DMS79 treated with DMSO at 0.1 percent for 48 hours (cell line): Measurements from ENCODE around the gene RPS19BP1.

Experiments used
- DNase-seq: peaks from one replicate; lab custom pipeline; 2025; lab: John Stamatoyannopoulos, UW

Gene RPS19BP1

GRCh38 chr22:39490135-39490798 lies 42.3 kb downstream of the RPS19BP1 start:
- no peak for DNase-seq

GRCh38 chr22:39489094-39490068 lies 43.2 kb downstream of the RPS19BP1 start:
- no peak for DNase-seq

DNA sequence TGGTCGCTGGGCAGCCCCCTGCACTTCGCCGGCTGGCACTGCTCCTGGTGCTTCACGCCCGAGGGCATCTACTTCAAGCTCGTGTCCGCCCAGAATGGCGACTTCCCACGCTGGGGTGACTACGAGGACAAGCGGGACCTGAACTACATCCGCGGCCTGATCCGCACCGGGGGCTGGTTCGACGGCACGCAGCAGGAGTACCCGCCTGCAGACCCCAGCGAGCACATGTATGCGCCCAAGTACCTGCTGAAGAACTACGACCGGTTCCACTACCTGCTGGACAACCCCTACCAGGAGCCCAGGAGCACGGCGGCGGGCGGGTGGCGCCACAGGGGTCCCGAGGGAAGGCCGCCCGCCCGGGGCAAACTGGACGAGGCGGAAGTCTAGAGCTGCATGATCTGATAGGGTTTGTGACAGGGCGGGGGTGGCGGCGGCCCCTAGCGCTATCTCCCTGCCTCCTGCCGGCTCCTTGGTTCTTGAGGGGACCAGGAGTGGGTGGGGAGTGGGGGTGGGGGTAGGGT lies 43.9 kb downstream of the RPS19BP1 start:
- no peak for DNase-seq

DNA sequence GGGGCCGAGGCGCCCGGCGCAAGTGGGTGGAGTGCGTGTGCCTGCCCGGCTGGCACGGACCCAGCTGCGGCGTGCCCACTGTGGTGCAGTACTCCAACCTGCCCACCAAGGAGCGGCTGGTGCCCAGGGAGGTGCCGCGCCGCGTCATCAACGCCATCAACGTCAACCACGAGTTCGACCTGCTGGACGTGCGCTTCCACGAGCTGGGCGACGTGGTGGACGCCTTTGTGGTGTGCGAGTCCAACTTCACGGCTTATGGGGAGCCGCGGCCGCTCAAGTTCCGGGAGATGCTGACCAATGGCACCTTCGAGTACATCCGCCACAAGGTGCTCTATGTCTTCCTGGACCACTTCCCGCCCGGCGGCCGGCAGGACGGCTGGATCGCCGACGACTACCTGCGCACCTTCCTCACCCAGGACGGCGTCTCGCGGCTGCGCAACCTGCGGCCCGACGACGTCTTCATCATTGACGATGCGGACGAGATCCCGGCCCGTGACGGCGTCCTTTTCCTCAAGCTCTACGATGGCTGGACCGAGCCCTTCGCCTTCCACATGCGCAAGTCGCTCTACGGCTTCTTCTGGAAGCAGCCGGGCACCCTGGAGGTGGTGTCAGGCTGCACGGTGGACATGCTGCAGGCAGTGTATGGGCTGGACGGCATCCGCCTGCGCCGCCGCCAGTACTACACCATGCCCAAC lies 44.6 kb downstream of the RPS19BP1 start:
- DNase-seq = no peak

GRCh38 chr22:39486951-39487825 lies 45.4 kb downstream of the RPS19BP1 start:
- DNase-seq = no peak

- no peak for DNase-seq
Observed at GRCh38 chr22:39482768-39483167, 49.8 kb downstream of the RPS19BP1 start.

DNA sequence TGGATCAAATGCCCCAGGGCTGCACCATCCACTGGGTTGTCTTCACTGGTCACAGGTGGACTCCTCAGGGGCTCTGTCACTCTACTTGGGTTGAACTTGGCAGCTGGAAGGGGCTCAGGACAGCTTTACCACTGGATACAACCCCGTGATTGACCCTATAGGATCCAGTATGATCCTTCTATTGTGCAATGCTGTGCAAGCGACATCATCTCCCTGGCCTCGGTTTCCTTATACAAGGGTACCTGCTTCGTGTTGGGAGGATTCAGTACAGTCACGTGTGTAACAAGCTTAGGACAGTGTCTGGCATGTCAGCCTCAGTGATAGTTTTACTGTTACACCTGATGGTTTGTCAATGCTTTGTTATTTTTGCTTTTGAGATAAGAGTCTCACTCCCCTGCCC lies 51.0 kb downstream of the RPS19BP1 start:
- DNase-seq = no peak

DNA sequence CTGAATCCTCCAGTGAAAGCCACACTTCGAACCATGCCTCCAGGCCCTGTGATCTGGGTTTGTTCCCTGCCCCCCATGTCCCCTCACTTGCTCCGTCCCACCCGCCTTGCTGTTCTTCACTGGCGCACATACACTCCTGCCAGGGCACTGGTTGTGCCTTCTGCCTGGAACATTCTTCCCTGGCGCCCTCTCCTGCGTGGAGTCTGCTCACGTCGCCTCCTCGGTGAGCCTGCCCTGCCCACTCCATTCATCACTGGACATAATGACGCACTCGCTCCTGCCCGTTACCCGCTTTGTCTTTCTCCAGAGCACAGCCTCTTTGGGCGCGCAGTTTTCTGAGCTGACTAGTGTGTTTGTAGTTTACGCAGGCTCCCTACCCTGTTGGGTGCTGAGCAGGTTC lies 51.5 kb downstream of the RPS19BP1 start:
- DNase-seq = no peak

DNA sequence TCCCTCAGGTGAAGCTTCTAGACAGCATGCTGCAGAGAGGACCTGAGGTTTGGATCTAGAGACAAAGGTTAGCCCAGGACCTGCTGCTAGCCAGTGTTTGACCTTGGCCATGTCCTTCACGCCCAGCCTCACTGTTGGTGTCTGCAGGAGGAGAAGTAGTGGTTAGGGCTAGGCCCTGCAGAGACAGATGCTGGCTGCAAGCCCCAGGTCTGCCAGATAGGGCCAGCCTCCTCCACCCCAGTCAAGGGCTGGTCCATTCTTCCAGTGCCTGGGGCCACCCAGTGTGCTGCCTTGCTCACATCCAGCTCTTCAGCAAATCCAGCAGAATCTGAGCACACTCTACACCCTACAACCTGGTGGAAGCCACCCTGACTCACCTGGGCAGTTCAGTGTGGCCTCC lies 52.0 kb downstream of the RPS19BP1 start:
- DNase-seq = no peak

DNA sequence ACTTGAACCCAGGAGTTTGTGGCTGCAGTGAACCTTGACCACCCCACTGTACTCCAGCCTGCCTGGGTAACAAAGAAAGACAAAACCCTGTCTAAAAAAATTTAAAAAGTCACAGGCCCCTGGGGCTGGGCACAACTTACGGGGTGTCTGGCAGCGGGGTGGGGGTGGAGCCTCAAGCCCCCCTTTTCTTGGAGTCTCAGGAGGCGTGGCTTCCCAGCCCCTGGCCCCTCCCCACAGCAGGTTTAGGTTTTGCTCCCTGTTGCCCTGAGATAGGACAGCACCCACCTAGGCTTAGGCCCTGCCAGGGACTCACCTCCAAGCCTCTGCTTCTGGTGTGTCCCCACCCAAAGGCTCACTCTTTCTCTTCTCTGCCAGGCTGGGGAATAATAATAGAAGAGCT lies 53.3 kb downstream of the RPS19BP1 start:
- DNase-seq = no peak
